Measurements from ENCODE around the gene SYTL5. TPM values are rescaled to one million over a fixed set of nuclear protein-coding genes. Genes with fewer than 3 reads are reported as not detected.

Gene SYTL5
- total RNA-seq, 1 experiment from 2014 or later: 0.04 TPM

DNA sequence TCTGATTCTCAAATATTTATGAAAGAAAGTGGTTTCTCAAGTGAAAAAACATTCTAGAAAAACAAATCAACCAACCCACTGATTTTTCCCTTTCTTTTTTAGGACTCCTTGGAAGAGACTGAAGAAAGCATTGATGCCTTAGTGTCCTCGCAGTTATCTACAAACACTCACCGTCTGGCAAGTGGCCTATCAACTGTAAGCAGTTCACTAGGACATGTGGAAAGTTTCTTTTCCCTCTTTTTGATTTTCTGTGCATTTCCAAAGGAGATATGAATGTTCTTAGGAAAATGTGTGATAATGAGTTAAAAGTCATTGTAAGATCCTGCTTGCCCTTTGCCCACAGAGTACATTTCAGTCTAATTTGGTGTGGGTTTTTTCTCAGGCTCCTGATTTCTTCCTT is 95.9 kb downstream of the SYTL5 start:
- H3K4me2 ChIP-seq (ENCODE audit: low read length): no peak overlapping the region
- no peak overlapping the region for H3K27ac ChIP-seq (ENCODE audit: low read length)
- intact Hi-C loops (cut with micrococcal nuclease): no loop called here
- H3K4me3 ChIP-seq (ENCODE audit: low read length): no peak overlapping the region
- DNase-seq (no peak), ATAC-seq (no peak)
- no peaks in the 10 kb centered on the region for H3K9me2 ChIP-seq (replicated peaks; ENCODE audit: low read length)
- no peaks in the 10 kb centered on the region for H3K79me2 ChIP-seq (ENCODE audit: low read length)
- ChIA-PET CTCF (no interaction called here), POLR2A (ENCODE audit: unreplicated experiment) (no interaction called here)
- no TSS peak for BruUV-seq (replicated peaks)
- no peaks in the 10 kb centered on the region for H3K36me3 ChIP-seq (ENCODE audit: low read depth, low read length)
- 0 out of 2 replicates have a peak, but pooled peaks cover 3% of the 10 kb centered on the region for H3K9me3 ChIP-seq (ENCODE audit: low read length)
- TF ChIP-seq, protein P1, sequence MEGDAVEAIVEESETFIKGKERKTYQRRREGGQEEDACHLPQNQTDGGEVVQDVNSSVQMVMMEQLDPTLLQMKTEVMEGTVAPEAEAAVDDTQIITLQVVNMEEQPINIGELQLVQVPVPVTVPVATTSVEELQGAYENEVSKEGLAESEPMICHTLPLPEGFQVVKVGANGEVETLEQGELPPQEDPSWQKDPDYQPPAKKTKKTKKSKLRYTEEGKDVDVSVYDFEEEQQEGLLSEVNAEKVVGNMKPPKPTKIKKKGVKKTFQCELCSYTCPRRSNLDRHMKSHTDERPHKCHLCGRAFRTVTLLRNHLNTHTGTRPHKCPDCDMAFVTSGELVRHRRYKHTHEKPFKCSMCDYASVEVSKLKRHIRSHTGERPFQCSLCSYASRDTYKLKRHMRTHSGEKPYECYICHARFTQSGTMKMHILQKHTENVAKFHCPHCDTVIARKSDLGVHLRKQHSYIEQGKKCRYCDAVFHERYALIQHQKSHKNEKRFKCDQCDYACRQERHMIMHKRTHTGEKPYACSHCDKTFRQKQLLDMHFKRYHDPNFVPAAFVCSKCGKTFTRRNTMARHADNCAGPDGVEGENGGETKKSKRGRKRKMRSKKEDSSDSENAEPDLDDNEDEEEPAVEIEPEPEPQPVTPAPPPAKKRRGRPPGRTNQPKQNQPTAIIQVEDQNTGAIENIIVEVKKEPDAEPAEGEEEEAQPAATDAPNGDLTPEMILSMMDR (conservative IDR thresholded peaks at IDR 0.05; ENCODE audit: low read depth, low read length): no peak
- no peak for TF ChIP-seq EZH2 (IDR thresholded peaks at IDR 0.05; ENCODE audit: low read length, unreplicated experiment)
- no peak for TF ChIP-seq EZH2phosphoT487 (IDR thresholded peaks at IDR 0.05; ENCODE audit: borderline replicate concordance, low read length)
- H3K4me1 ChIP-seq (ENCODE audit: insufficient read depth, low read length): no peaks in the 10 kb centered on the region
- no peaks in the 10 kb centered on the region for H3K27me3 ChIP-seq (ENCODE audit: low read length)
- H2AFZ ChIP-seq (ENCODE audit: low read length): no peak overlapping the region
- no peaks in the 10 kb centered on the region for H4K20me1 ChIP-seq (ENCODE audit: low read length)
- H3K9ac ChIP-seq (ENCODE audit: low read length): no peak overlapping the region
- H3F3A ChIP-seq (ENCODE audit: low read length, unreplicated experiment): no peaks in the 10 kb centered on the region

DNA sequence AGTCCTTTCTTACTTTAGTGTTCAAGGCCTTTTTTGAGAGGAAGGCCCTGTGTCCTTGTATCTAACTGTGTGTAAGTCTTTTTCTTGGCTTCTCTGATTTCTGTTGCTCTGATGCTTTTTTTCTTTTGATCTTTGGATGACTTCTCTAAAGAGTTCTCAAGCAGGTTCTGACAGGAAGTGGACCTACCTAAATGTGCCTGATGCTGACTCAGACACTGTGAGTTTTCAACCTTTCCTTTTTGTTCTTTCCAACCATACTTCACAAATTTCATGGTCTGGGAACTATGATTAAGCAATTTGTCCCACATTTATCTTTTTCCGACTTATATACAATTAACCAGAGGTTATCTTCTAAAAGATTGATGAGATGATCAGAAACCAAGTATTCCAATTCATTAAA is 96.5 kb downstream of the SYTL5 start:
- Histone ChIP-seq H3K4me3 (ENCODE audit: low read length) (no peak overlapping the region), H3K9ac (ENCODE audit: low read length) (no peak overlapping the region), H2AFZ (ENCODE audit: low read length) (no peak overlapping the region), H3K4me2 (ENCODE audit: low read length) (no peak overlapping the region), H3K36me3 (ENCODE audit: low read depth, low read length) (no peaks in the 10 kb centered on the region), H3K27me3 (ENCODE audit: low read length) (no peaks in the 10 kb centered on the region), H3K27ac (ENCODE audit: low read length) (no peak overlapping the region), H3F3A (ENCODE audit: low read length, unreplicated experiment) (no peaks in the 10 kb centered on the region), H4K20me1 (ENCODE audit: low read length) (no peaks in the 10 kb centered on the region), H3K79me2 (ENCODE audit: low read length) (no peaks in the 10 kb centered on the region), H3K4me1 (ENCODE audit: insufficient read depth, low read length) (no peaks in the 10 kb centered on the region), H3K9me3 (ENCODE audit: low read length) (0 out of 2 replicates have a peak, but pooled peaks cover 3% of the 10 kb centered on the region), H3K9me2 (replicated peaks; ENCODE audit: low read length) (no peaks in the 10 kb centered on the region)
- TF ChIP-seq, protein P1 (conservative IDR thresholded peaks at IDR 0.05; ENCODE audit: low read depth, low read length): no peak
- TF ChIP-seq EZH2 (IDR thresholded peaks at IDR 0.05; ENCODE audit: low read length, unreplicated experiment) (no peak), EZH2phosphoT487 (IDR thresholded peaks at IDR 0.05; ENCODE audit: borderline replicate concordance, low read length) (no peak)
- CTCF ChIA-PET: no interaction called here
- no TSS peak for BruUV-seq (replicated peaks)
- POLR2A ChIA-PET (ENCODE audit: unreplicated experiment): no interaction called here
- ATAC-seq (no peak), DNase-seq (no peak)
- intact Hi-C loops (cut with micrococcal nuclease): no loop called here

DNA sequence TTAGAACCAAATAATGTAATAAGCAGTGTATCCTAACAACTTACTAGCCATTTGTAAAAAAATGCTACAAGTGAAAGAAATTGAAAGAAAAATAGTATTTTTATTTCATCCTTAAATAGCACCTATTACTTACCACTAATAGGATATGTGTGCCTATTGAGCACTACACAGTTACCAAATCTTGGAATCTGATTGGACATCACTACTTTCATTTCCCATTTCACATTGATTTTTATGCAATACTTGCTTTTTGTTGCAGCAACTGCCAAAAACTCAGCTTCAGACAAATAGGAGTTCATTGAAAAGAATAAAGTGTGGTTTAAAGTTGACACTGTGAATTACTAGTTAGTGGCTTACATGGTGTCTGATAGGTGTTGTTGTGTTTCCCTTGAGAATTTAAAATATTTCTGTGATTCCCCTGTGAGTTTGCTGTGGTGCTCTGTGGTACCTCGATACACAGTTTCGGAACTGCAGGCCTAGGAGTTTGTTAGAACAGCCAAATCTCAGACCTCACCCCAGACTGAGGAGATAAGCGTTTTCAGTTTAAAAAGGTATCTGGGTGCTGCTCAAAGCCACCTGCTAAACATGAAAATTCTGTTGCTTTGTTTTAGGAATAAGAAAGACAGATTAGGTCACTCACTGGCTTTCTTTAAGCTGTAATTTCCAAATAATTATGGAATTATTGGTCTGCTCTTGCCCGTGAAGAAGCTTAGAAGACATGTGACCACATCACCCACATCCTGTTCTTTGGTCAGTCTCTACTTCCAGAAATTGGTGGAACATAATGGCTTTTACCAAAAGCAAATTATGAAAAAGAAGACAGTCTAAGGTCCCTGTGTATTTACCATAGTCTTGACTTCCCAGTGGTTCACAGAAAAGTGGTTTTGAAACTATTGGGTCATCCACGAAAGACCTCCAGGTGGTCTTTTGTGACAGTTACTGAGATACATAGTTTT is 97.8 kb downstream of the SYTL5 start:
- Histone ChIP-seq H3K27ac (ENCODE audit: low read length) (no peak overlapping the region), H2AFZ (ENCODE audit: low read length) (no peak overlapping the region), H3K79me2 (ENCODE audit: low read length) (no peaks in the 10 kb centered on the region), H3K36me3 (ENCODE audit: low read depth, low read length) (no peaks in the 10 kb centered on the region), H3K9me2 (replicated peaks; ENCODE audit: low read length) (no peaks in the 10 kb centered on the region), H3K9ac (ENCODE audit: low read length) (no peak overlapping the region), H3K27me3 (ENCODE audit: low read length) (no peaks in the 10 kb centered on the region), H3K4me2 (ENCODE audit: low read length) (no peak overlapping the region), H3K4me1 (ENCODE audit: insufficient read depth, low read length) (no peaks in the 10 kb centered on the region), H3F3A (ENCODE audit: low read length, unreplicated experiment) (no peaks in the 10 kb centered on the region), H3K4me3 (ENCODE audit: low read length) (no peak overlapping the region), H4K20me1 (ENCODE audit: low read length) (no peaks in the 10 kb centered on the region), H3K9me3 (ENCODE audit: low read length) (0 out of 2 replicates have a peak, but pooled peaks cover 3% of the 10 kb centered on the region)
- POLR2A ChIA-PET (ENCODE audit: unreplicated experiment): no interaction called here
- DNase-seq (no peak), ATAC-seq (no peak)
- CTCF ChIA-PET: no interaction called here
- intact Hi-C loops (cut with micrococcal nuclease): no loop called here
- TF ChIP-seq, protein P1 (conservative IDR thresholded peaks at IDR 0.05; ENCODE audit: low read depth, low read length): no peak
- TF ChIP-seq EZH2 (IDR thresholded peaks at IDR 0.05; ENCODE audit: low read length, unreplicated experiment): no peak
- no peak for TF ChIP-seq EZH2phosphoT487 (IDR thresholded peaks at IDR 0.05; ENCODE audit: borderline replicate concordance, low read length)
- BruUV-seq (replicated peaks): no TSS peak
